Right ventricle myocardium superior (tissue), 1 donor: ENCODE data around the gene CYB5B. TPM values are rescaled to one million over a fixed set of nuclear protein-coding genes. Genes with fewer than 3 reads are reported as not detected.
A peak's percentile ranks its signal among the peaks of the same experiment; 100 is the strongest.

Source experiments
- ATAC-seq: fragments of 200-7000 bp; cut with Tn5 transposase; one replicate; pipeline ENCODE4 v1.9.1; 2020; ENCODE audit warnings: mild to moderate bottlenecking; ENCODE audit not compliant: poor library complexity
- DNase-seq: peaks from one replicate; pipeline ENCODE4 v3.0.0-alpha.2; 2020
- intact Hi-C: fragments of 100-400 bp; cut with DNase I; formaldehyde crosslinking; loops from one replicate; pipeline ENCODE4 v1.11.2; 2022
- total RNA-seq: library from RNA; stranded (reverse); fragmentation: NEBNext Ultra II Directional; extraction: Animal tissue kit (Norgen Biotek cat#: 25700); gene quantifications from one replicate; pipeline ENCODE4 v1.2.1, GENCODE V29; 2021
- donor health status: DM: no; HTN: yes; CAD: no; lungs with severe emphysema.

The CYB5B gene
- total RNA-seq, 1 donor from 2014 or later, result 55.4 TPM

- intact Hi-C loops, result no loop called here
- ATAC-seq (no peak), DNase-seq (no peak)
Measured at GRCh38 chr16:69498926-69499325, 74.5 kb downstream of the CYB5B start.

GRCh38 chr16:69499541-69500230 lies 75.3 kb downstream of the CYB5B start:
- DNase-seq, result no peak
- no peak for ATAC-seq
- intact Hi-C loops, result no loop called here

GRCh38 chr16:69500496-69500895 lies 76.1 kb downstream of the CYB5B start:
- DNase-seq (no peak), ATAC-seq (no peak)
- intact Hi-C loops, result no loop called here

- ATAC-seq (no peak), DNase-seq (no peak)
- intact Hi-C loops, result no loop called here
Measured at GRCh38 chr16:69501956-69502745, 77.7 kb downstream of the CYB5B start.

- intact Hi-C loops, result no loop called here
- no peak for DNase-seq
- no peak for ATAC-seq
Measured at GRCh38 chr16:69503244-69503643, 78.8 kb downstream of the CYB5B start.

- ATAC-seq, result no peak
- intact Hi-C loops, result no loop called here
- DNase-seq, result no peak
Measured at GRCh38 chr16:69508033-69508755, 83.8 kb downstream of the CYB5B start.

GRCh38 chr16:69509125-69509524 lies 84.7 kb downstream of the CYB5B start:
- ATAC-seq (no peak), DNase-seq (no peak)
- intact Hi-C loops, result no loop called here

- ATAC-seq (no peak), DNase-seq (no peak)
- intact Hi-C loops, result no loop called here
Measured at GRCh38 chr16:69511651-69512050, 87.2 kb downstream of the CYB5B start.

- intact Hi-C loops, result no loop called here
- DNase-seq (no peak), ATAC-seq (no peak)
Measured at GRCh38 chr16:69513180-69513966, 89.0 kb downstream of the CYB5B start.

GRCh38 chr16:69514356-69514755 lies 89.9 kb downstream of the CYB5B start:
- no peak for DNase-seq
- peak; percentile 25 for ATAC-seq
- intact Hi-C loops, result no loop called here

Other genes starting within 250 kb of the CYB5B start
- gene SNTB2, start 237.5 kb upstream of the CYB5B start, total RNA-seq, result 12.3 TPM
- 28.6 TPM for gene VPS4A, start 113.3 kb upstream of the CYB5B start, total RNA-seq
- 5.6 TPM for gene PDF, start 94.0 kb upstream of the CYB5B start, total RNA-seq
- gene COG8, start 85.1 kb upstream of the CYB5B start, total RNA-seq, result 22.0 TPM
- 7.3 TPM for gene NIP7, start 84.8 kb upstream of the CYB5B start, total RNA-seq
- gene TMED6, start 72.8 kb upstream of the CYB5B start, total RNA-seq, result not detected
- gene TERF2, start 38.6 kb upstream of the CYB5B start, total RNA-seq, result 19.4 TPM
- 13.9 TPM for gene NFAT5, start 141.3 kb downstream of the CYB5B start, total RNA-seq